ENCODE measurements around the gene IL1RN.

The IL1RN gene

GRCh38 chr2:113114996-113115395 lies 12.4 kb upstream of the IL1RN start:
- H3K9ac ChIP-seq (ENCODE audit: low read depth in 1 of 2, low read length in 2 of 2), result no peak overlapping the region
- no peak overlapping the region for H3K27ac ChIP-seq (ENCODE audit: low read depth, low read length)
- H3K27me3 ChIP-seq (ENCODE audit: control insufficient read depth in 1 of 2, insufficient read depth in 2 of 2, low read length in 2 of 2), result no peaks in the 10 kb centered on the region
- H3K9me3 ChIP-seq (ENCODE audit: control insufficient read depth in 1 of 2, low read length in 2 of 2), result no peaks in the 10 kb centered on the region
- no peaks in the 10 kb centered on the region for H3K36me3 ChIP-seq (ENCODE audit: control insufficient read depth in 1 of 2, insufficient read depth in 2 of 2, low read length in 2 of 2)
- H3K4me3 ChIP-seq (ENCODE audit: low read depth in 1 of 2, low read length in 2 of 2), result no peak overlapping the region
- peaks cover 30 to 33% of the 10 kb centered on the region in 2 donors for H3K4me1 ChIP-seq (ENCODE audit: control insufficient read depth in 1 of 2, insufficient read depth in 2 of 2, low read length in 2 of 2)

GRCh38 chr2:113116100-113116958 lies 11.1 kb upstream of the IL1RN start:
- Histone ChIP-seq H3K9ac (ENCODE audit: low read depth in 1 of 2, low read length in 2 of 2) (no peak overlapping the region), H3K27ac (ENCODE audit: low read depth, low read length) (no peak overlapping the region), H3K27me3 (ENCODE audit: control insufficient read depth in 1 of 2, insufficient read depth in 2 of 2, low read length in 2 of 2) (no peaks in the 10 kb centered on the region), H3K36me3 (ENCODE audit: control insufficient read depth in 1 of 2, insufficient read depth in 2 of 2, low read length in 2 of 2) (no peaks in the 10 kb centered on the region), H3K4me3 (ENCODE audit: low read depth in 1 of 2, low read length in 2 of 2) (no peak overlapping the region), H3K4me1 (ENCODE audit: control insufficient read depth in 1 of 2, insufficient read depth in 2 of 2, low read length in 2 of 2) (peaks cover 30 to 33% of the 10 kb centered on the region in 2 donors), H3K9me3 (ENCODE audit: control insufficient read depth in 1 of 2, low read length in 2 of 2) (no peaks in the 10 kb centered on the region)

- Histone ChIP-seq H3K9ac (ENCODE audit: low read depth in 1 of 2, low read length in 2 of 2) (peak overlapping the region; percentile 20 to 52), H3K4me3 (ENCODE audit: low read depth in 1 of 2, low read length in 2 of 2) (peak overlapping the region; percentile 46 to 48), H3K9me3 (ENCODE audit: control insufficient read depth in 1 of 2, low read length in 2 of 2) (no peaks in the 10 kb centered on the region), H3K27ac (ENCODE audit: low read depth, low read length) (peak overlapping the region; percentile 81), H3K4me1 (ENCODE audit: control insufficient read depth in 1 of 2, insufficient read depth in 2 of 2, low read length in 2 of 2) (peaks cover 30 to 33% of the 10 kb centered on the region in 2 donors), H3K27me3 (ENCODE audit: control insufficient read depth in 1 of 2, insufficient read depth in 2 of 2, low read length in 2 of 2) (no peaks in the 10 kb centered on the region), H3K36me3 (ENCODE audit: control insufficient read depth in 1 of 2, insufficient read depth in 2 of 2, low read length in 2 of 2) (no peaks in the 10 kb centered on the region)
These were observed 9.7 kb upstream of the IL1RN start for GRCh38 chr2:113117541-113118262.

- H3K4me1 ChIP-seq (ENCODE audit: control insufficient read depth in 1 of 2, insufficient read depth in 2 of 2, low read length in 2 of 2), result peaks cover 30 to 33% of the 10 kb centered on the region in 2 donors
- peak overlapping the region; percentile 46 to 48 for H3K4me3 ChIP-seq (ENCODE audit: low read depth in 1 of 2, low read length in 2 of 2)
- peak overlapping the region; percentile 20 to 52 for H3K9ac ChIP-seq (ENCODE audit: low read depth in 1 of 2, low read length in 2 of 2)
- no peaks in the 10 kb centered on the region for H3K27me3 ChIP-seq (ENCODE audit: control insufficient read depth in 1 of 2, insufficient read depth in 2 of 2, low read length in 2 of 2)
- peak overlapping the region; percentile 81 for H3K27ac ChIP-seq (ENCODE audit: low read depth, low read length)
- no peaks in the 10 kb centered on the region for H3K36me3 ChIP-seq (ENCODE audit: control insufficient read depth in 1 of 2, insufficient read depth in 2 of 2, low read length in 2 of 2)
- no peaks in the 10 kb centered on the region for H3K9me3 ChIP-seq (ENCODE audit: control insufficient read depth in 1 of 2, low read length in 2 of 2)
These were observed 9.1 kb upstream of the IL1RN start for GRCh38 chr2:113118263-113118657.

- no peaks in the 10 kb centered on the region for H3K27me3 ChIP-seq (ENCODE audit: control insufficient read depth in 1 of 2, insufficient read depth in 2 of 2, low read length in 2 of 2)
- no peak overlapping the region for H3K9ac ChIP-seq (ENCODE audit: low read depth in 1 of 2, low read length in 2 of 2)
- H3K4me1 ChIP-seq (ENCODE audit: control insufficient read depth in 1 of 2, insufficient read depth in 2 of 2, low read length in 2 of 2), result peaks cover 33% of the 10 kb centered on the region in 2 donors
- H3K27ac ChIP-seq (ENCODE audit: low read depth, low read length), result no peak overlapping the region
- peak overlapping the region in 1 of 2 donors; percentile 46 for H3K4me3 ChIP-seq (ENCODE audit: low read depth in 1 of 2, low read length in 2 of 2)
- H3K9me3 ChIP-seq (ENCODE audit: control insufficient read depth in 1 of 2, low read length in 2 of 2), result no peaks in the 10 kb centered on the region
- H3K36me3 ChIP-seq (ENCODE audit: control insufficient read depth in 1 of 2, insufficient read depth in 2 of 2, low read length in 2 of 2), result no peaks in the 10 kb centered on the region
These were observed 8.3 kb upstream of the IL1RN start for GRCh38 chr2:113119111-113119510.

- H3K27me3 ChIP-seq (ENCODE audit: control insufficient read depth in 1 of 2, insufficient read depth in 2 of 2, low read length in 2 of 2), result no peaks in the 10 kb centered on the region
- H3K9ac ChIP-seq (ENCODE audit: low read depth in 1 of 2, low read length in 2 of 2), result no peak overlapping the region
- H3K4me3 ChIP-seq (ENCODE audit: low read depth in 1 of 2, low read length in 2 of 2), result no peak overlapping the region
- no peaks in the 10 kb centered on the region for H3K9me3 ChIP-seq (ENCODE audit: control insufficient read depth in 1 of 2, low read length in 2 of 2)
- no peaks in the 10 kb centered on the region for H3K36me3 ChIP-seq (ENCODE audit: control insufficient read depth in 1 of 2, insufficient read depth in 2 of 2, low read length in 2 of 2)
- peaks cover 31 to 32% of the 10 kb centered on the region in 2 donors for H3K4me1 ChIP-seq (ENCODE audit: control insufficient read depth in 1 of 2, insufficient read depth in 2 of 2, low read length in 2 of 2)
- H3K27ac ChIP-seq (ENCODE audit: low read depth, low read length), result no peak overlapping the region
These were observed 6.5 kb upstream of the IL1RN start for GRCh38 chr2:113120861-113121260.

- Histone ChIP-seq H3K9me3 (ENCODE audit: control insufficient read depth in 1 of 2, low read length in 2 of 2) (no peaks in the 10 kb centered on the region), H3K27me3 (ENCODE audit: control insufficient read depth in 1 of 2, insufficient read depth in 2 of 2, low read length in 2 of 2) (no peaks in the 10 kb centered on the region), H3K27ac (ENCODE audit: low read depth, low read length) (no peak overlapping the region), H3K9ac (ENCODE audit: low read depth in 1 of 2, low read length in 2 of 2) (no peak overlapping the region), H3K36me3 (ENCODE audit: control insufficient read depth in 1 of 2, insufficient read depth in 2 of 2, low read length in 2 of 2) (no peaks in the 10 kb centered on the region), H3K4me3 (ENCODE audit: low read depth in 1 of 2, low read length in 2 of 2) (no peak overlapping the region), H3K4me1 (ENCODE audit: control insufficient read depth in 1 of 2, insufficient read depth in 2 of 2, low read length in 2 of 2) (peaks cover 17 to 22% of the 10 kb centered on the region in 2 donors)
These were observed 5.0 kb upstream of the IL1RN start for GRCh38 chr2:113122364-113122763.

- peaks cover 9 to 15% of the 10 kb centered on the region in 2 donors for H3K4me1 ChIP-seq (ENCODE audit: control insufficient read depth in 1 of 2, insufficient read depth in 2 of 2, low read length in 2 of 2)
These were observed 3.7 kb upstream of the IL1RN start for GRCh38 chr2:113123726-113124125.

GRCh38 chr2:113124181-113124961 lies 3.0 kb upstream of the IL1RN start:
- Histone ChIP-seq H3K4me3 (ENCODE audit: low read depth in 1 of 2, low read length in 2 of 2) (peak overlapping the region in 1 of 2 donors; percentile 29), H3K27me3 (ENCODE audit: control insufficient read depth in 1 of 2, insufficient read depth in 2 of 2, low read length in 2 of 2) (no peaks in the 10 kb centered on the region), H3K36me3 (ENCODE audit: control insufficient read depth in 1 of 2, insufficient read depth in 2 of 2, low read length in 2 of 2) (no peaks in the 10 kb centered on the region), H3K9me3 (ENCODE audit: control insufficient read depth in 1 of 2, low read length in 2 of 2) (no peaks in the 10 kb centered on the region), H3K4me1 (ENCODE audit: control insufficient read depth in 1 of 2, insufficient read depth in 2 of 2, low read length in 2 of 2) (peaks cover 5 to 9% of the 10 kb centered on the region in 2 donors), H3K27ac (ENCODE audit: low read depth, low read length) (no peak overlapping the region), H3K9ac (ENCODE audit: low read depth in 1 of 2, low read length in 2 of 2) (no peak overlapping the region)

More at GRCh38 chr2:113123726-113124125, 3.7 kb upstream of the IL1RN start:
- Histone ChIP-seq H3K36me3 (ENCODE audit: control insufficient read depth in 1 of 2, insufficient read depth in 2 of 2, low read length in 2 of 2) (no peaks in the 10 kb centered on the region), H3K27me3 (ENCODE audit: control insufficient read depth in 1 of 2, insufficient read depth in 2 of 2, low read length in 2 of 2) (no peaks in the 10 kb centered on the region), H3K4me3 (ENCODE audit: low read depth in 1 of 2, low read length in 2 of 2) (no peak overlapping the region), H3K27ac (ENCODE audit: low read depth, low read length) (no peak overlapping the region), H3K9me3 (ENCODE audit: control insufficient read depth in 1 of 2, low read length in 2 of 2) (no peaks in the 10 kb centered on the region), H3K9ac (ENCODE audit: low read depth in 1 of 2, low read length in 2 of 2) (no peak overlapping the region)
